ENCODE results near the gene PSENEN.

The PSENEN gene

GRCh38 chr19:35759697-35760096 is 14.2 kb downstream of the PSENEN start:
- TF ChIP-seq EGR2 (tag by site-specific recombination; IDR thresholded peaks at IDR 0.05; ENCODE audit: low read depth) (no peak), ZNF473 (tag by site-specific recombination; IDR thresholded peaks at IDR 0.05) (peak; percentile 50; the same call in 1 of the 2 replicates), ZIC2 (tag by site-specific recombination; IDR thresholded peaks at IDR 0.05) (0 out of 2 replicates have a peak, but pooled peaks have one; percentile 21), ZNF416 (tag by site-specific recombination; IDR thresholded peaks at IDR 0.05) (0 out of 2 replicates have a peak, but pooled peaks have one; percentile 12), AEBP2 (tag by site-specific recombination; IDR thresholded peaks at IDR 0.05; ENCODE audit: borderline replicate concordance) (no peak)
- peaks cover 56 to 63% of the 10 kb centered on the region in 2 experiments for H3K36me3 ChIP-seq (ENCODE audit: control insufficient read depth in 2 of 2, insufficient read depth in 1 of 2, low read length in 2 of 2)
- CTCF ChIA-PET, result interaction anchor here (0.5 kb wide), 1 partner anchor 30 kb away, joined by 3 read pairs; no protein-coding TSS in a partner anchor
- POLR2A ChIA-PET, result interaction anchor here (0.6 to 4.7 kb wide), 5 partner anchors 9 to 24 kb away, joined by 3 to 29 read pairs (median 6); partner anchors contain the start of genes LIN37, PSENEN and U2AF1L4
- peak overlapping the region; percentile 97; the same call in 1 of the 2 replicates for H3K27ac ChIP-seq (ENCODE audit: extremely low read depth, low read depth, low read length)
- H3K4me1 ChIP-seq (ENCODE audit: control insufficient read depth, insufficient read depth, low read length), result peaks cover 15% of the 10 kb centered on the region
- no peaks in the 10 kb centered on the region for H3K9me3 ChIP-seq (ENCODE audit: control insufficient read depth, insufficient read depth, low read depth, low read length)
- H3K4me3 ChIP-seq (ENCODE audit: low read depth, low read length), result no peak overlapping the region

- Histone ChIP-seq H3K4me1 (ENCODE audit: control insufficient read depth, insufficient read depth, low read length) (peaks cover 15% of the 10 kb centered on the region), H3K9me3 (ENCODE audit: control insufficient read depth, insufficient read depth, low read depth, low read length) (no peaks in the 10 kb centered on the region), H3K27ac (ENCODE audit: extremely low read depth, low read depth, low read length) (no peak overlapping the region), H3K4me3 (ENCODE audit: low read depth, low read length) (no peak overlapping the region), H3K36me3 (ENCODE audit: control insufficient read depth in 2 of 2, insufficient read depth in 1 of 2, low read length in 2 of 2) (peaks cover 61 to 67% of the 10 kb centered on the region in 2 experiments)
- CTCF ChIA-PET, result no interaction called here
- POLR2A ChIA-PET, result interaction anchor here (1.4 to 4.7 kb wide), 5 partner anchors 12 to 21 kb away, joined by 3 to 29 read pairs (median 8); partner anchors contain the start of genes LIN37, PSENEN and U2AF1L4
- no peak for TF ChIP-seq GLIS2 (tag by site-specific recombination; IDR thresholded peaks at IDR 0.05)
- TF ChIP-seq ZNF777 (tag by site-specific recombination; IDR thresholded peaks at IDR 0.05; ENCODE audit: borderline replicate concordance), result no peak
- TF ChIP-seq ZNF26 (tag by site-specific recombination; IDR thresholded peaks at IDR 0.05), result no peak
- TF ChIP-seq ZFP37 (tag by site-specific recombination; IDR thresholded peaks at IDR 0.05), result 0 out of 2 replicates have a peak, but pooled peaks have one; percentile 2
- TF ChIP-seq ZBTB48 (tag by site-specific recombination; IDR thresholded peaks at IDR 0.05), result no peak
- no peak for TF ChIP-seq ZNF529 (tag by site-specific recombination; IDR thresholded peaks at IDR 0.05; ENCODE audit: insufficient replicate concordance)
- no peak for TF ChIP-seq ZFP69B (tag by site-specific recombination; IDR thresholded peaks at IDR 0.05)
- no peak for TF ChIP-seq ZNF112 (tag by site-specific recombination; IDR thresholded peaks at IDR 0.05)
- TF ChIP-seq ZNF121 (tag by site-specific recombination; IDR thresholded peaks at IDR 0.05), result peak; percentile 46; the same call in 1 of the 2 replicates
- TF ChIP-seq TSHZ1 (tag by site-specific recombination; IDR thresholded peaks at IDR 0.05; ENCODE audit: borderline replicate concordance), result no peak
- TF ChIP-seq ZNF174 (tag by site-specific recombination; IDR thresholded peaks at IDR 0.05), result no peak
- no peak for TF ChIP-seq ZNF785 (tag by site-specific recombination; IDR thresholded peaks at IDR 0.05)
Observed at GRCh38 chr19:35760711-35761349, 15.4 kb downstream of the PSENEN start.
